T-helper 1 cell treated with Interleukin-12 subunit alpha and Interleukin-12 subunit beta and Interleukin-4 antibody, amounts not matched to agents 30 μg/mL and 1 μg/mL, for 36 hours (primary cell): ENCODE measurements around the gene GGCX.
A peak's percentile ranks its signal among the peaks of the same experiment; 100 is the strongest.
"Not testable (repeated sequence)": the region's sequence is repeated elsewhere in the genome, so short reads cannot be mapped to it uniquely, and the experiment has no call there.

Experiments
- H3K27ac Mint-ChIP-seq: one replicate; pipeline ENCODE4 v1.8.0; 2021; ENCODE audit warnings: mild to moderate bottlenecking, mixed read lengths
- H3K27me3 Mint-ChIP-seq: one replicate; pipeline ENCODE4 v1.8.0; 2021; ENCODE audit warnings: low read depth, mixed read lengths
- H3K36me3 Mint-ChIP-seq: one replicate; pipeline ENCODE4 v1.8.0; 2021; ENCODE audit warnings: low read depth, mixed read lengths
- H3K4me1 Mint-ChIP-seq: one replicate; pipeline ENCODE4 v1.8.0; 2021; ENCODE audit warnings: low read depth, mixed read lengths
- H3K4me3 Mint-ChIP-seq: one replicate; pipeline ENCODE4 v1.8.0; 2021; ENCODE audit warnings: mild to moderate bottlenecking, moderate library complexity, mixed read lengths
- H3K9me3 Mint-ChIP-seq: one replicate; pipeline ENCODE4 v1.8.0; 2021; ENCODE audit warnings: mixed read lengths

Gene GGCX

GRCh38 chr2:85598594-85599340, 37.5 kb upstream of the GGCX start:
- peaks cover 17% of the 10 kb centered on the region for H3K36me3 Mint-ChIP-seq
- H3K4me1 Mint-ChIP-seq: peaks cover 33% of the 10 kb centered on the region
- H3K9me3 Mint-ChIP-seq: no peaks in the 10 kb centered on the region
- H3K27me3 Mint-ChIP-seq: peaks cover 3% of the 10 kb centered on the region
- no peak overlapping the region for H3K4me3 Mint-ChIP-seq
- no peak overlapping the region for H3K27ac Mint-ChIP-seq

DNA sequence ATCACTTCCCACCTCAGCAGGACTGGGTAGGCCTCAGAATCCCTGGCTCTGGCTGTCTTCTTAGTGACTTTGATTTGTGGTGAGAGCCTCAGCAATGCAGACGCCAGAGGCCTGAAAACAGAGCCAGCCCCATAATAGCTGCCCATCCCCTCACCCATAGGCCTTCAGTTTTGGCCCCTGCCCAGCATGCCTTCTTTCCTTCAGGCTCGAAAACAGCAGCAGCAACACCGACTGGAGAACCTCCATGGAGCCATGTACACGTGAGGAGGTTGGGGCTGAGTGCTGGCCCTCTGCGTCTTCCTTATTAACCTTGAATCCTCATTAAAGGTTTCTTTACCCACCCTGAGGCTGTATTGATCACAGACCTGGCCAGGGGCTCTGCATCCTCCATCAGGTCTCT, 35.9 kb upstream of the GGCX start:
- Mint-ChIP-seq H3K36me3 (peaks cover 15% of the 10 kb centered on the region), H3K9me3 (no peaks in the 10 kb centered on the region), H3K4me1 (peaks cover 29% of the 10 kb centered on the region), H3K4me3 (peak overlapping the region; percentile 100), H3K27me3 (no peaks in the 10 kb centered on the region), H3K27ac (peak overlapping the region; percentile 31)

DNA sequence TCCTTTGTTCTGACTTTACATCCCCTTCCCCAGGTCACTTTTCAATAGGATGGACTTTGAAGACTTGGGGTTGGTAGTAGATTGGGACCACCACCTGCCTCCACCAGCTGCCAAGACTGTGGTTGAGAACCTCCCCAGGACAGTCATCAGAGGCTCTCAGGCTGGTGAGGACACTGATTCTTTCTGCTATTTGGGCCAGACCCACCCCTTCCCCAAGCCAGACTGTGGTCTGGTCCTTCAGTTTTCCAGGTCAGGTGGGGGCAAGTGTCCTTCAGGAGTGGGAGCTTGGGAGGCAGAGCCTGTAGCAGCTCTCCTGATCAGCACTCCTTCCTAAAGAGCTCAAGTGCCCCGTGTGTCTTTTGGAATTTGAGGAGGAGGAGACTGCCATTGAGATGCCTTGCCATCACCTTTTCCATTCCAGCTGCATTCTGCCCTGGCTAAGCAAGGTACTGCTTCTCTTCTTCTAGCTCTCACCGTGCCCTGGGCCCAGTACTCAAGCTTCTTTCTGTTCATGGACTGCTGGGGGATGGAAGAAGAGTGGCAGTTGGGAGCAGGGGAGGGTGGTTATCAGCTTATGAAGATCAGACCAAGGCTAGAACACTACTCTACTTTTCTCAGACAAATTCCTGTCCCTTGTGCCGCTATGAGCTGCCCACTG, 35.3 kb upstream of the GGCX start:
- H3K9me3 Mint-ChIP-seq: no peaks in the 10 kb centered on the region

GRCh38 chr2:85596026-85596333, 34.7 kb upstream of the GGCX start:
- peaks cover 26% of the 10 kb centered on the region for H3K4me1 Mint-ChIP-seq
- H3K27me3 Mint-ChIP-seq: no peaks in the 10 kb centered on the region

More for the DNA sequence above, 35.3 kb upstream of the GGCX start:
- Mint-ChIP-seq H3K36me3 (peaks cover 15% of the 10 kb centered on the region), H3K4me1 (peaks cover 27% of the 10 kb centered on the region), H3K4me3 (peak overlapping the region; percentile 100), H3K27me3 (no peaks in the 10 kb centered on the region), H3K27ac (peak overlapping the region; percentile 31)

GRCh38 chr2:85595301-85596025, 34.2 kb upstream of the GGCX start, which contains the start of gene RNF181:
TSS of gene RNF181 (plus strand) at chr2:85595745. CDS start at chr2:85595764, 19 bp downstream.
- Mint-ChIP-seq H3K36me3 (peaks cover 17% of the 10 kb centered on the region), H3K4me3 (peak within 1 kb of the TSS; percentile 100), H3K4me1 (peaks cover 26% of the 10 kb centered on the region), H3K27me3 (no peaks in the 10 kb centered on the region), H3K9me3 (no peaks in the 10 kb centered on the region), H3K27ac (peak within 1 kb of the TSS; percentile 97)

More at GRCh38 chr2:85596026-85596333, 34.7 kb upstream of the GGCX start:
- H3K36me3 Mint-ChIP-seq: peaks cover 15% of the 10 kb centered on the region
- H3K9me3 Mint-ChIP-seq: no peaks in the 10 kb centered on the region
- H3K27ac Mint-ChIP-seq: peak overlapping the region; percentile 97
- peak overlapping the region; percentile 100 for H3K4me3 Mint-ChIP-seq

DNA sequence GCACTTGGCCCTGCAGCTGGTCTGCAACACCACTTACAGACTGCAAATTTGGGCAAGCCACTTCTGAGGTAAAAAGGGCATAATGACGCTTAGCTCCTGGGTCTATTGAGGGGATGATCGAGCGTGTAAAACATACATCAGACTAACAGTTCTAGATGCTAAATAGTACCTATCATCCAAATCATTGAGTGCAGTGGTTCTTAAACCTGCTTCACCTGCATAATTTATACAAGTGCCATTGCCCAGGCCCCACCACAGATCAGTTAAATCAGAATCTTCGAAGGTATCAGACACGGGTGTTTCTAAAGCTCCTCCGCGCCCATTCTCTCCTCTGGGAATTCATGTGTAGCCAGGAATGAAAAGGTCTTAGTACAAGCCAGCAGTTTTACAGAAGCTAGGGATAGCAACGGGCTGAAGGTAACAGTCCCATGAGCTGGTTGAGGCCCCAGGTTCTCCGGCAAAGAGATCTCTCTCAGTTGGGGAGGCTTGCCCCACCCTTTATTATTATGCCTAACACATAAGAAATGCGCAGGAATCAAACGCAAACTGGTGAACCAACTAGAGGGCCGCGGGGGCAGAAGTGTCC, 33.5 kb upstream of the GGCX start:
- H3K27ac Mint-ChIP-seq: peak overlapping the region; percentile 97
- peaks cover 26% of the 10 kb centered on the region for H3K4me1 Mint-ChIP-seq
- peak overlapping the region; percentile 100 for H3K4me3 Mint-ChIP-seq
- H3K9me3 Mint-ChIP-seq: no peaks in the 10 kb centered on the region
- peaks cover 17% of the 10 kb centered on the region for H3K36me3 Mint-ChIP-seq
- H3K27me3 Mint-ChIP-seq: no peaks in the 10 kb centered on the region

DNA sequence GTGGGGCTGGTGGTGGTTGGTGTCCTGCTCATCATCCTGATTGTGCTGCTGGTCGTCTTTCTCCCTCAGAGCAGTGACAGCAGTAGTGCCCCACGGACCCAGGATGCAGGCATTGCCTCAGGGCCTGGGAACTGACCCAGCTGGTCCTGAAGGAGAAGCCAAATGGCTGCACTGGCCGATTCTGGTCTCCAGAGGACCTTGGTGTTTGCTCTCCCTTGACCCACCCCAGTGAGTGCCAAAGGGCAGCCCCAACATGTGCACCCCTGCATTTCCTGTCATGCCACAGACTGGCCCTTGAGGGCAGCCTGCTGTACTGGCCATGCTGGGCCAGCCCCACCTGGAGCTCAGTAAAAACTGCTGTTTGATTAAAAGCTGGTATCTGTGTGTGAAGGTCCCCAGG, 31.7 kb upstream of the GGCX start:
- Mint-ChIP-seq H3K27me3 (no peaks in the 10 kb centered on the region), H3K9me3 (no peaks in the 10 kb centered on the region), H3K4me3 (peak overlapping the region; percentile 10), H3K4me1 (peaks cover 32% of the 10 kb centered on the region), H3K27ac (no peak overlapping the region), H3K36me3 (peaks cover 20% of the 10 kb centered on the region)

DNA sequence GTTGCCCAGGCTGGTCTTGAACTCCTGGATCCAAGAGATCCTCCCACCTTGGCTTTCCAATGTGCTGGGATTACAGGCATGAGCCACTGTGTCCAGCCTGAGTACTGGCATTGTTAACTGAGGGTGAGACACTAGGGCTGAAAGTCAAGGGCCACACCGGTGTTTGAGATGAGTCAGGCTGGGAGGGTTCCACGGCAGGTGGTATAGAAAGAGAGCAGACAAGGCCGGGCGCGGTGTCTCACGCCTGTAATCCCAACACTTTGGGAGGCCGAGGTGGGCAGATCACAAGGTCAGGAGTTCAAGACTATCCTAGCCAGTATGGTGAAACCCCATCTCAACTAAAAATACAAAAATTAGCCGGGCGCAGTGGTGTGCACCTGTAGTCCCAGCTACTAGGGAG, 31.0 kb upstream of the GGCX start:
- H3K4me1 Mint-ChIP-seq: peaks cover 36% of the 10 kb centered on the region
- not testable (repeated sequence) for H3K4me3 Mint-ChIP-seq, H3K27me3 Mint-ChIP-seq, H3K27ac Mint-ChIP-seq, H3K9me3 Mint-ChIP-seq
- peaks cover 23% of the 10 kb centered on the region for H3K36me3 Mint-ChIP-seq

DNA sequence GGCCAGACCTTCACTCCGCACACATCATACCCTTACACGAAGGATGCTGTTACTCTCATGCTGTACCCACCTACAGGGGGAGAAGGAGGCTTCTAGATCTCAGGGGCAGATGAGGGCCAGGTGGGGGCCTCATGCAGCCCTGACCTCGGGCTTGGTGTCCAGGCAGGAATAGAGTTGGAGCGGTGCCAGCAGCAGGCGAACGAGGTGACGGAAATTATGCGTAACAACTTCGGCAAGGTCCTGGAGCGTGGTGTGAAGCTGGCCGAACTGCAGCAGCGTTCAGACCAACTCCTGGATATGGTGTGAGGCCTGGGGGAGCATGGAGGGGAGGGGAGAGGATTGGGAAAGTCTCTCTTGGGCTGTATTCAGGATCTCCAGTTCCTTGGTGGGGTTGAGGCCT, 30.3 kb upstream of the GGCX start:
- peaks cover 29% of the 10 kb centered on the region for H3K4me1 Mint-ChIP-seq
- peaks cover 18% of the 10 kb centered on the region for H3K36me3 Mint-ChIP-seq
- no peaks in the 10 kb centered on the region for H3K27me3 Mint-ChIP-seq
- H3K4me3 Mint-ChIP-seq: no peak overlapping the region
- H3K27ac Mint-ChIP-seq: no peak overlapping the region
- no peaks in the 10 kb centered on the region for H3K9me3 Mint-ChIP-seq

- Mint-ChIP-seq H3K36me3 (peaks cover 18% of the 10 kb centered on the region), H3K4me1 (peaks cover 28% of the 10 kb centered on the region), H3K27ac (no peak overlapping the region), H3K9me3 (no peaks in the 10 kb centered on the region), H3K27me3 (no peaks in the 10 kb centered on the region), H3K4me3 (no peak overlapping the region)
Observed at GRCh38 chr2:85590950-85591349, 29.7 kb upstream of the GGCX start.

- Mint-ChIP-seq H3K9me3 (no peaks in the 10 kb centered on the region), H3K27me3 (no peaks in the 10 kb centered on the region), H3K4me1 (peaks cover 31% of the 10 kb centered on the region), H3K4me3 (no peak overlapping the region), H3K27ac (no peak overlapping the region), H3K36me3 (peaks cover 13% of the 10 kb centered on the region)
Observed at GRCh38 chr2:85589982-85590791, 28.9 kb upstream of the GGCX start.

- Mint-ChIP-seq H3K4me3 (no peak overlapping the region), H3K4me1 (peaks cover 29% of the 10 kb centered on the region), H3K36me3 (peaks cover 12% of the 10 kb centered on the region), H3K27me3 (no peaks in the 10 kb centered on the region), H3K9me3 (no peaks in the 10 kb centered on the region), H3K27ac (no peak overlapping the region)
Observed at GRCh38 chr2:85589181-85589580, 27.9 kb upstream of the GGCX start.

GRCh38 chr2:85588645-85589044, 27.4 kb upstream of the GGCX start:
- H3K27ac Mint-ChIP-seq: peak overlapping the region; percentile 13
- no peak overlapping the region for H3K4me3 Mint-ChIP-seq
- H3K36me3 Mint-ChIP-seq: peaks cover 10% of the 10 kb centered on the region
- H3K4me1 Mint-ChIP-seq: peaks cover 32% of the 10 kb centered on the region
- H3K9me3 Mint-ChIP-seq: no peaks in the 10 kb centered on the region
- H3K27me3 Mint-ChIP-seq: no peaks in the 10 kb centered on the region

- Mint-ChIP-seq H3K27me3 (no peaks in the 10 kb centered on the region), H3K9me3 (no peaks in the 10 kb centered on the region), H3K4me3 (no peak overlapping the region), H3K27ac (no peak overlapping the region), H3K36me3 (peaks cover 13% of the 10 kb centered on the region), H3K4me1 (peaks cover 34% of the 10 kb centered on the region)
Observed at GRCh38 chr2:85588236-85588635, 26.9 kb upstream of the GGCX start.
